Heart left ventricle (tissue), 16 donors: ENCODE results near the gene ESPN. TPM values are rescaled to one million over a fixed set of nuclear protein-coding genes. Genes with fewer than 3 reads are reported as not detected.
A peak's percentile ranks its signal among the peaks of the same experiment; 100 is the strongest.
"Not testable (repeated sequence)": the region's sequence is repeated elsewhere in the genome, so short reads cannot be mapped to it uniquely, and the experiment has no call there.

Experiments used
- ATAC-seq, 4 donors: fragments of 200-7000 bp; cut with Tn5 transposase; one replicate each; pipeline ENCODE4 v1.9.1; 2020 to 2022; ENCODE audit warnings: moderate library complexity in 4 of 4, mild to moderate bottlenecking in 3 of 4, moderate number of reproducible peaks in 1 of 4
- DNase-seq, 5 donors: peaks; one replicate each; pipeline ENCODE4 v3.0.0-alpha.2; 2020
- H3K27ac ChIP-seq, 12 donors: fragments of 200-600 bp; sonication (generic) in 4 of 12; one replicate each; pipeline versions ENCODE4 v1.5.0 to v1.8.0; 2016 to 2022; ENCODE audit warnings: mild to moderate bottlenecking in 2 of 12
- H3K27me3 ChIP-seq, 9 donors: fragments of 200-600 bp; sonication (generic) in 2 of 9; one replicate each; pipeline versions ENCODE4 v1.5.1 to v1.8.0; 2016 to 2022; ENCODE audit warnings: mild to moderate bottlenecking in 3 of 9
- H3K36me3 ChIP-seq, 9 donors: fragments of 200-600 bp; sonication (generic) in 2 of 9; one replicate each; pipeline versions ENCODE4 v1.5.0 to v1.8.0; 2018 to 2022; ENCODE audit warnings: mild to moderate bottlenecking in 2 of 9
- H3K4me1 ChIP-seq, 12 donors: fragments of 200-600 bp; sonication (generic) in 4 of 12; one replicate each; pipeline versions ENCODE4 v1.5.0 to v1.8.0; 2016 to 2022; ENCODE audit warnings: mild to moderate bottlenecking in 3 of 12
- H3K4me3 ChIP-seq, 12 donors: fragments of 200-600 bp; sonication (generic) in 4 of 12; one replicate each; pipeline versions ENCODE4 v1.5.0 to v1.8.0; 2017 to 2022; ENCODE audit warnings: mild to moderate bottlenecking in 9 of 12, moderate library complexity in 4 of 12
- H3K9me3 ChIP-seq, 12 donors: fragments of 200-600 bp; sonication (generic) in 4 of 12; one replicate each; pipeline versions ENCODE4 v1.5.0 to v1.8.0; 2016 to 2022; ENCODE audit warnings: mild to moderate bottlenecking in 1 of 12
- POLR2A ChIP-seq, 2 donors: fragments of 450-650 bp; IDR thresholded peaks; one replicate each; pipeline ENCODE4 v1.6.1; 2017; ENCODE audit warnings: antibody characterized with exemption in 2 of 2, mild to moderate bottlenecking in 2 of 2, moderate library complexity in 2 of 2
- WGBS, 4 donors: extraction: QIAGEN DNeasy Blood & Tissue Kit in 2 of 4; methylation state at CpG; one replicate each; pipeline versions ENCODE4 v1.1.5 to v1.1.7; 2013 to 2018; 5-methylcytosine and 5-hydroxymethylcytosine counted together
- intact Hi-C, 10 donors: fragments of 100-400 bp; cut with DNase I; formaldehyde crosslinking; loops; one replicate each; pipeline versions ENCODE4 v1.11.1 to v1.14.2; 2022
- polyA plus RNA-seq, 2 donors: library from polyadenylated mRNA; stranded (reverse); fragments of 200-250 nt; gene quantifications; one replicate each; pipeline ENCODE4 v1.2.3, GENCODE V29; 2013
- total RNA-seq, 9 donors: library from RNA; depleted of rRNA in 2 of 9; stranded (reverse); fragments of >200 nt in 2 of 9; fragmentation: NEBNext Ultra II Directional in 3 of 9; extraction: Animal tissue kit (Norgen Biotek cat#: 25700) in 3 of 9; gene quantifications; one replicate each; pipeline versions ENCODE4 v1.1.0 to v1.2.4, GENCODE V29; 2016 to 2023
- TF ChIP-seq, protein P1 (sequence below), 12 donors: fragments of 200-600 bp; sonication (generic) in 4 of 12; IDR thresholded peaks; one replicate each; pipeline versions ENCODE4 v1.5.0 to v1.8.0; 2018 to 2022; ENCODE audit warnings: antibody characterized with exemption in 12 of 12, mild to moderate bottlenecking in 5 of 12
- donor health status: ischemic (EF 13 %, LVEDD 7.1; RV severe dilation, severe dysfunction).
- donor health status: healthy with polysubstance abuse.
- donor health status: DM: no; HTN: yes; CAD: no.
- donor health status: DM: no; HTN: no; CAD: no.
- donor health status: ischemic (EF 25% LVEDD 6.9; RV normal size, moderate dysfunction).
- donor health status: ischemic (EF 25% LVEDD 5.7; RV mildly dilated, moderate dysfunction).
- donor health status: healthy.
- donor health status: DM: yes; HTN: yes; CAD: no.
- donor health status: ischemic (EF 35%, LVEDD 5.7; RV mildly dilated, moderate dysfunction).
- donor health status: nonischemic (EF 11% LVEDD 7.7; RV severe dilation, severe dysfunction).
- donor health status: DM: yes; HTN: yes; CAD: no.
- donor health status: PGD.
- donor health status: ischemic (EF 29% LVEDD 5.4; RV normal size, mild dysfunction).
- donor health status: nonischemic (EF 23%, LVEDD 6.1; RV moderate dilation, normal function).

The ESPN gene
- total and polyA plus RNA-seq, 11 donors: 0.10 to 1.3 (median 0.21) TPM; not detected in 6

DNA sequence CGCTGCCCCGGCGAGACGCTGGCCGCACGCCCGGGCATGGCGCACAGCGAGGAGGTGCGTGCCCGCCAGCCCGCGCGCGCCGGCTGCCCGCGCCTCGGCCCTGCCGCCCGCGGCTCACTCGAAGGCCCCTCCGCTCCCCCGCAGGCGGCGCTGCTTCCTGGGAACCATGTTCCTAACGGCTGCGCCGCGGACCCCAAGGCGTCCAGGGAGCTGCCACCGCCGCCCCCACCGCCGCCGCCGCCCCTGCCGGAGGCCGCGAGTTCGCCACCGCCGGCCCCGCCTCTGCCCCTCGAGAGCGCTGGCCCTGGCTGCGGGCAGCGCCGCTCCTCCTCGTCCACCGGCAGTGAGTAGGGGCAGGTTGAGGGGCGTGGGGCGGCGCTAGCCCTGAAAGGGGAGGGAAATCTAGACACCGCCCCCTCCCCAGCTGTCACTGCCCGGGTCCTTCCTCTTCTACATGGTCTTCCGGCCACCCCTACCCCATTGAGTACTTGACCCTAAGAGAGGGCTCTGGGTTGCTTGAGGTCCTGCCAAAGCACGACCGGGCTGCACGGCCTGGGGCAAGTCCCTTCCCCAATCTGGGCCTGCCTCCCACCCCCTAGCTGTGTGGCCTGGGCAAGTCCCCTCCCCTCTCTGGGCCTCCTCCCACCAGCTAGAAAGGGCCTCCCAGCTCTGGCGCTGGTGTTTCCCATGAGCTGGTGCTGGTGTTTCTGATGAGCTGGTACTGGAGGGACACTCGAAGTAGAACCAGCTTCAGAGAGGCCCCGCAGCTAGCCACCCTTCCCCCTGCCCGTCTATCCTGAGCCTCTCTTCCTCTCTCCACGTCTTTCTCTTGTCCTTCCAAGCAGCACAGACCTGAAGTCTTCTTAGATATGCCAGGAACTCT lies 24.4 kb downstream of the ESPN start:
- intact Hi-C loops: no loop called here
- 4 to 15% (median 5%) methylated on average over 20 to 66 of the region's 66 CpGs for WGBS, 4 donors
- peaks cover 45 to 94% (median 71%) of the 10 kb centered on the region in 9 donors for H3K27me3 ChIP-seq
- peaks cover 0 to 27% (median 0%) of the 10 kb centered on the region in 12 donors for H3K4me1 ChIP-seq
- H3K27ac ChIP-seq: no peak overlapping the region
- ATAC-seq (peak in 1 of 4 donors; percentile 32), DNase-seq (no peak)
- no peaks in the 10 kb centered on the region for H3K9me3 ChIP-seq
- H3K36me3 ChIP-seq: no peaks in the 10 kb centered on the region
- H3K4me3 ChIP-seq: peak overlapping the region in 5 of 12 donors; percentile 3 to 32 (median 19)
- TF ChIP-seq, protein P1, sequence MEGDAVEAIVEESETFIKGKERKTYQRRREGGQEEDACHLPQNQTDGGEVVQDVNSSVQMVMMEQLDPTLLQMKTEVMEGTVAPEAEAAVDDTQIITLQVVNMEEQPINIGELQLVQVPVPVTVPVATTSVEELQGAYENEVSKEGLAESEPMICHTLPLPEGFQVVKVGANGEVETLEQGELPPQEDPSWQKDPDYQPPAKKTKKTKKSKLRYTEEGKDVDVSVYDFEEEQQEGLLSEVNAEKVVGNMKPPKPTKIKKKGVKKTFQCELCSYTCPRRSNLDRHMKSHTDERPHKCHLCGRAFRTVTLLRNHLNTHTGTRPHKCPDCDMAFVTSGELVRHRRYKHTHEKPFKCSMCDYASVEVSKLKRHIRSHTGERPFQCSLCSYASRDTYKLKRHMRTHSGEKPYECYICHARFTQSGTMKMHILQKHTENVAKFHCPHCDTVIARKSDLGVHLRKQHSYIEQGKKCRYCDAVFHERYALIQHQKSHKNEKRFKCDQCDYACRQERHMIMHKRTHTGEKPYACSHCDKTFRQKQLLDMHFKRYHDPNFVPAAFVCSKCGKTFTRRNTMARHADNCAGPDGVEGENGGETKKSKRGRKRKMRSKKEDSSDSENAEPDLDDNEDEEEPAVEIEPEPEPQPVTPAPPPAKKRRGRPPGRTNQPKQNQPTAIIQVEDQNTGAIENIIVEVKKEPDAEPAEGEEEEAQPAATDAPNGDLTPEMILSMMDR (IDR thresholded peaks at IDR 0.05): peak in 2 of 12 donors; percentile 10 to 17
- TF ChIP-seq POLR2A (IDR thresholded peaks at IDR 0.05): no peak

DNA sequence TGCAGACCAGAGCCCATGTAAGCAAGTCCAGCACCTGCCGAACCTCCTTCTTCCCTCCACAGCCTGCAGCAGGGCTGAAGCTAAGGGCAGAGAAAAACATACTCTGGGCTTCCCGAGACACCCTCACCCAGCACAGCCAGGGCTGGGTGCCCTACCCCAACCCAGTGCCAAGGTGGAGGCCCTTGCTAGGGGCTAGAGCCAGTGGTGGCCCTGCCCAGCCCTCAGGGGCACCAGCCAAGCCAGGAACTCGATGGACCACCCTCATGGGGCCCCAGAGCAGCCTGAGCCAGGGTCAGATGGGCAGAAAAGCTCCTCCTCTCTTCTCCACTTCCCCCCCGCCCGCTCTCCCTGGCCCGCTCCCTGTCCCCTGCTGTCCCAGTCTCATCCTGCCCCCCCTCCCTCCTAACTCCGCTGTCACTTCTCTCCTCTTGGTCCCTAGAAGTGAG lies 25.5 kb downstream of the ESPN start:
- DNase-seq: no peak
- Histone ChIP-seq H3K27me3 (peaks cover 50 to 94% (median 80%) of the 10 kb centered on the region in 9 donors), H3K27ac (no peak overlapping the region), H3K36me3 (no peaks in the 10 kb centered on the region), H3K4me1 (peaks cover 0 to 37% (median 0%) of the 10 kb centered on the region in 12 donors), H3K9me3 (no peaks in the 10 kb centered on the region), H3K4me3 (no peak overlapping the region)
- intact Hi-C loops: no loop called here
- ATAC-seq: no peak
- no peak for TF ChIP-seq POLR2A (IDR thresholded peaks at IDR 0.05)
- TF ChIP-seq, protein P1 (IDR thresholded peaks at IDR 0.05): no peak
- 27 to 38% (median 33%) methylated on average over 4 to 7 of the region's 7 CpGs for WGBS, 4 donors

DNA sequence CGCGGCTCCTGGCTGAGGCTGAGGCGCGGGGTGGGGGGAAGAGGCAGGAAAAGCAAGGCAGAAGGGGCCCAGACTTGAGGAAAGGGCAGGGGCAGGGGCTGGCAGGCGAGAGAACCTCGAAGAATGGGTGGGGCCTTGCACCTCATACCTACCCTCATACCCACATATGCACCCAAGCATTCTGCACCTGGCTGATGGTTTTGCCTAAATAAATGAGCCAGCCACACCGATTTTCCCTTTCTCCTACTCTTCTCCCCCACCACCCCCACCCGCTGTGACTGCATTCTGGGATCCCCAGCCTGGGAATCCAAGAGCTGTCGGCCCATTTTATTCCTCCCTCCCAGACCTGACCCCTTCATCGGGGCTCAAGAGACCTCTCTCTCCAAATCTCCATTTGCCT lies 25.9 kb downstream of the ESPN start:
- WGBS, 4 donors: 33 to 51% (median 42%) methylated on average over 10 of the region's 10 CpGs

DNA sequence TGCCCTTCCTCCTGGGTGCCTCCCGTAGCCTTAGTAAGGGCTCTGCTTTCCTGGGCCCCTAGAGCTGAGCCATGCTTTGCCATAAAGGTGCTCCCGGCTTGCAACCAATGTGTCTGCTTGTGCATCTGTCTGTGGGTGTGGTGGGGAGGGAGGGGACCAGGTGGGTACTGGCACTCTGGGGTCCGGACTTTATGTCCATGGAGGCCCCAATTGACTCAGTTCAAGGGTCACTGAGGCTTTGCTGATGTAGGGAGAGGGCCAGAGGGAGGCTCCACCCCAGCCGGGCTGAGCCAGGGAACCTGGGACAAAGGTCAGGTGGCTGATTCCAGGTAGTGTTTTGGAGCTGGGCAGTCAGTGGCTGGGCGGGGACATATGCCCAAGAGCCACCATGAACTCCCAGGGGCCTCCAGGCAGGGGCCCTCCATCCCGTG lies 26.4 kb downstream of the ESPN start:
- Histone ChIP-seq H3K27me3 (peaks cover 50 to 96% (median 85%) of the 10 kb centered on the region in 9 donors), H3K9me3 (no peaks in the 10 kb centered on the region), H3K27ac (no peak overlapping the region), H3K36me3 (no peaks in the 10 kb centered on the region), H3K4me1 (peaks cover 0 to 46% (median 1%) of the 10 kb centered on the region in 12 donors), H3K4me3 (no peak overlapping the region)
- 52 to 74% (median 68%) methylated on average over 5 to 6 of the region's 6 CpGs for WGBS, 4 donors
- TF ChIP-seq POLR2A (IDR thresholded peaks at IDR 0.05): no peak
- TF ChIP-seq, protein P1 (IDR thresholded peaks at IDR 0.05): no peak
- intact Hi-C loops: no loop called here
- DNase-seq (no peak), ATAC-seq (no peak)

More for the DNA sequence above, 25.9 kb downstream of the ESPN start:
- H3K9me3 ChIP-seq, H3K4me3 ChIP-seq, H3K36me3 ChIP-seq, DNase-seq, intact Hi-C loops, ATAC-seq, H3K27ac ChIP-seq: not testable (repeated sequence)
- Histone ChIP-seq H3K27me3 (peaks cover 50 to 94% (median 82%) of the 10 kb centered on the region in 9 donors), H3K4me1 (peaks cover 0 to 42% (median 1%) of the 10 kb centered on the region in 12 donors)

DNA sequence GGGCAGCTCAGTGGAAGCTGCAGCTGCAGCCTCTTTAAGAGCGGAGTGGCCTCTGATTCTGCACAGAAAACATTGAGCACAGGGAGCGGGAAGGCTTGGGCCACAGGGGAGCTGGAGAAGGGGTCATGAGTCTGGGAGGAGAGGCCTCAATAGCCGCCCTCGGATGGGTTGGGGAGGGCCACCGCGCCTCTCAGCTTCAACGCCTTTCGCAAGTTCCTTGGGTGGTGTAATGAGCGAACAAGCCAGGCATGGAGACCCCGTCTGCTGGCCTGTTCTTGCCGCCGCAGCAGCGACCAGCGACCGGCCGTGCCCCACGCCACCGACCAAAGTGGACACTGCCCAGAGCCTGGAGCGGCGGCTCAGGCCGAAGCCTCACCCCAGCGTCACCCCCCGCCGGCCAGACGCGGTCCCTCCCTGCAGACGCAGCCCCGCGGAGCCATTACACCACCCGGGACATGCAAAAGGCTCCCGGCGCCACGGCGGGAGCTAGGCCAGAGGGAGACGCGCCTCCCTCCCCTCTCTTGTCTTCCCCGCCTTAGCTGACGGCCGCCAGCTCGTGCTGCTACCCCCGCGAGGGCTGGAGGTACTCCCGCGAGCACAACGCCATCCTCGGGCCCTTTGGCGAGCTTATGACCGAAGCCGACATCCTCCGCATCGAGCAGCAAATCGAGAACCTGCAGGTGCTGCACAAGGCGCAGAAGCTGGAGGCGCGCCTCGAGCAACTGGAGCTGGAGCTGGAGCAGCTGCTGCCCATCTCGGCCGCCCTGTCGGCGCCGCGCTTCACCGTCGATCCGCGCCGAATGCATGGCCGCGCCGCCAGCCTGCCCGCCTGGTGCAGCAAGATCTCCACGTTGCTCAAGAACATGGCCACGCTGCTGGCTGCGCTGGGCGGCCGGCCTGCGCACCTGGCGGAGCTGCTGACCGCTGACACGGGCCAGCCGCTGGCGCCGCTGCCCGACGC lies 29.6 kb downstream of the ESPN start:
- intact Hi-C loops, H3K9me3 ChIP-seq, H3K36me3 ChIP-seq, H3K27ac ChIP-seq, ATAC-seq, DNase-seq: not testable (repeated sequence)
- H3K4me3 ChIP-seq: peak overlapping the region in 1 of 12 donors; percentile 30
- 5 to 13% (median 10%) methylated on average over 33 to 85 of the region's 85 CpGs for WGBS, 4 donors
- H3K27me3 ChIP-seq: peaks cover 29 to 94% (median 69%) of the 10 kb centered on the region in 9 donors
- H3K4me1 ChIP-seq: peaks cover 0 to 22% (median 0%) of the 10 kb centered on the region in 12 donors
